Fibroblast of lung (primary cell): ENCODE results near the gene PID1. TPM values are rescaled to one million over a fixed set of nuclear protein-coding genes. Genes with fewer than 3 reads are reported as not detected.

ENCODE experiments used
- DNase-seq, 2 donors: peaks; one replicate each; pipeline versions ENCODE4 v3.0.0 to v3.0.0-alpha.2; 2010; ENCODE audit warnings: low read depth in 2 of 2
- H2AFZ ChIP-seq: 2 replicates; pipeline ENCODE4 v1.5.1; 2012; ENCODE audit warnings: low read length, control low read depth, inconsistent platforms
- H3K27ac ChIP-seq: 2 replicates; pipeline ENCODE4 v1.5.1; 2011; ENCODE audit warnings: low read length, control low read depth; ENCODE audit not compliant: insufficient read depth
- H3K27me3 ChIP-seq: 2 replicates; pipeline ENCODE4 v1.5.1; 2011; ENCODE audit warnings: mild to moderate bottlenecking, low read length; ENCODE audit not compliant: control insufficient read depth, insufficient read depth
- H3K36me3 ChIP-seq: 2 replicates; pipeline ENCODE4 v1.5.1; 2011; ENCODE audit warnings: low read length; ENCODE audit not compliant: control insufficient read depth, insufficient read depth
- H3K4me1 ChIP-seq: 2 replicates; pipeline ENCODE4 v1.5.1; 2011; ENCODE audit warnings: low read length; ENCODE audit not compliant: control insufficient read depth, insufficient read depth; ENCODE audit errors: extremely low read depth
- H3K4me2 ChIP-seq: 2 replicates; pipeline ENCODE4 v1.5.1; 2011; ENCODE audit warnings: low read length, control low read depth; ENCODE audit not compliant: insufficient read depth; ENCODE audit errors: extremely low read depth
- H3K4me3 ChIP-seq, 4 experiments: fragments of 200-600 bp in 1 of 4; sonication (generic) in 1 of 4; replicated peaks in 1 of 4; 2 replicates each; pipeline ENCODE4 v1.5.1; 2011 to 2016; ENCODE audit warnings: low read length in 4 of 4, low read depth in 3 of 4, mild to moderate bottlenecking in 3 of 4, control low read depth in 2 of 4, inconsistent platforms in 1 of 4, mixed read lengths in 1 of 4; ENCODE audit not compliant: insufficient read depth in 1 of 4; ENCODE audit errors: control extremely low read depth in 1 of 4
- H3K79me2 ChIP-seq: 2 replicates; pipeline ENCODE4 v1.5.1; 2012; ENCODE audit warnings: mild to moderate bottlenecking, low read length, inconsistent platforms; ENCODE audit not compliant: control insufficient read depth, insufficient read depth
- H3K9ac ChIP-seq: 2 replicates; pipeline ENCODE4 v1.5.1; 2011; ENCODE audit warnings: mild to moderate bottlenecking, low read length, control low read depth; ENCODE audit not compliant: insufficient read depth
- H3K9me3 ChIP-seq: 2 replicates; pipeline ENCODE4 v1.5.1; 2012; ENCODE audit warnings: low read depth, low read length; ENCODE audit not compliant: control insufficient read depth, insufficient read depth
- H4K20me1 ChIP-seq: 2 replicates; pipeline ENCODE4 v1.5.1; 2011; ENCODE audit warnings: low read length; ENCODE audit not compliant: control insufficient read depth, insufficient read depth; ENCODE audit errors: extremely low read depth
- EZH2 ChIP-seq: IDR thresholded peaks from 2 replicates; pipeline ENCODE4 v1.5.1; 2012; ENCODE audit warnings: low read length, control low read depth, mild to moderate bottlenecking; ENCODE audit errors: missing control alignments
- polyA plus RNA-seq, 2 donors: library from polyadenylated mRNA; depleted of rRNA in 1 of 2; stranded (reverse) in 1 of 2; unstranded in 1 of 2; fragments of >200 nt; gene quantifications; 2 replicates each; pipeline ENCODE4 v1.2.1, GENCODE V29; 2011 to 2012; ENCODE audit warnings: missing spikeins in 1 of 2
- total RNA-seq: library from RNA; depleted of rRNA; stranded (reverse); fragments of >200 nt; gene quantifications from 2 replicates; pipeline ENCODE4 v1.2.1, GENCODE V29; 2014
- TF ChIP-seq, protein P1 (sequence below), 2 donors: IDR thresholded peaks in 1 of 2; conservative IDR thresholded peaks in 1 of 2; 1 replicate in 1 of 2; 2 replicates in 1 of 2; pipeline ENCODE4 v1.5.1; 2011 to 2012; ENCODE audit warnings: low read length in 2 of 2, control low read depth in 1 of 2, inconsistent platforms in 1 of 2, low read depth in 1 of 2, mild to moderate bottlenecking in 1 of 2

Gene PID1
- total and polyA plus RNA-seq, 2 donors (not counting 1 experiment from before 2014, with no cell fraction given): 15.7 to 29.6 TPM

DNA sequence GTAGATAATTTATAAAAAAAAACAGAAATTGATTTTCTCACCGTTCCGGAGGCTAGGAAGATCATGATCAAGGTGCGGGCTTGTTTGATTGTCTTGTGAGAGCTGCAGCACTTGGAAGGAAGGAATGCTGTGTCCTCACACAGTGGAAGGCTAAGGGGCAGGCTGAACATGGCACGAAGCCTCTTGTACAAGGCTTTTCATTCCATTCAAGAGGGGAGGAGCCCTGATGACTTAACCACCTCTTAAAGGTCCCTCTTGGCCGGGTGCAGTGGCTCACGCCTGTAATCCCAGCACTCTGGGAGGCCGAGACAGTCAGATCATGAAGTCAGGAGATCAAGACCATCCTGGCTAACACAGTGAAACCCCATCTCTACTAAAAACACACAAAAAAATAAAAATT lies 39.2 kb downstream of the PID1 start:
- no peak for DNase-seq
- Histone ChIP-seq H3K9ac (no peak overlapping the region), H3K36me3 (no peaks in the 10 kb centered on the region), H3K27me3 (no peaks in the 10 kb centered on the region), H3K4me3 (no peak overlapping the region), H3K4me2 (no peak overlapping the region), H4K20me1 (no peaks in the 10 kb centered on the region), H3K27ac (no peak overlapping the region), H2AFZ (no peak overlapping the region), H3K79me2 (peaks cover 1% of the 10 kb centered on the region), H3K4me1 (no peaks in the 10 kb centered on the region), H3K9me3 (no peaks in the 10 kb centered on the region)
- TF ChIP-seq, protein P1, sequence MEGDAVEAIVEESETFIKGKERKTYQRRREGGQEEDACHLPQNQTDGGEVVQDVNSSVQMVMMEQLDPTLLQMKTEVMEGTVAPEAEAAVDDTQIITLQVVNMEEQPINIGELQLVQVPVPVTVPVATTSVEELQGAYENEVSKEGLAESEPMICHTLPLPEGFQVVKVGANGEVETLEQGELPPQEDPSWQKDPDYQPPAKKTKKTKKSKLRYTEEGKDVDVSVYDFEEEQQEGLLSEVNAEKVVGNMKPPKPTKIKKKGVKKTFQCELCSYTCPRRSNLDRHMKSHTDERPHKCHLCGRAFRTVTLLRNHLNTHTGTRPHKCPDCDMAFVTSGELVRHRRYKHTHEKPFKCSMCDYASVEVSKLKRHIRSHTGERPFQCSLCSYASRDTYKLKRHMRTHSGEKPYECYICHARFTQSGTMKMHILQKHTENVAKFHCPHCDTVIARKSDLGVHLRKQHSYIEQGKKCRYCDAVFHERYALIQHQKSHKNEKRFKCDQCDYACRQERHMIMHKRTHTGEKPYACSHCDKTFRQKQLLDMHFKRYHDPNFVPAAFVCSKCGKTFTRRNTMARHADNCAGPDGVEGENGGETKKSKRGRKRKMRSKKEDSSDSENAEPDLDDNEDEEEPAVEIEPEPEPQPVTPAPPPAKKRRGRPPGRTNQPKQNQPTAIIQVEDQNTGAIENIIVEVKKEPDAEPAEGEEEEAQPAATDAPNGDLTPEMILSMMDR (conservative IDR thresholded peaks at IDR 0.05 in 1 of 2, IDR thresholded peaks at IDR 0.05 in 1 of 2; ENCODE audit: low read depth in 1 of 2, low read length in 2 of 2): no peak

DNA sequence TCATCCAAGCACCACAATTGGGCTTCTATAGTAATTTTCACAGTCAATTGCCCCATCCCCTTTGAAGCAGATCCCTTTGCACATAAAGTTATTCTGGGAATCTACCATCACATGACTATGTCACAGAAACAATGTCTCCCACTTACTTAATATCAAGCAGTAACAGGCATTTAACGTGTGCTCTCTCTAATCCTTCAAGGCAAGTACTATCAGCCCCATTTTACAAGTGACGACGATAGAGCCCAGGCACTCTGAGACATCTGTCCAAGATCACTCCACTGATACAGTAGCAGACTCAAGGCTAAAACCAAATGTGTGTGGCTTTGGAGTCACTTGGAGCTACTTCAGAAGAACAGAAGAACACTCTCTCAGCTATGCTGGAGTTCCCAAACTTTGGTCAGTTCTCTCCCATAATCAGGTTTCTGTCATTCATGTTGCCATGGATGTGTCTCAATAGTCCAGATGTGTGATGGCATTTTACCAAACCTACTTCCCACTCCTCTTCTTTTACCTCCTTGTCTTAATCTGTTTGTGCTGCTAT lies 39.7 kb downstream of the PID1 start:
- H3K36me3 ChIP-seq: no peaks in the 10 kb centered on the region
- no peaks in the 10 kb centered on the region for H4K20me1 ChIP-seq
- H2AFZ ChIP-seq: no peak overlapping the region
- H3K4me1 ChIP-seq: no peaks in the 10 kb centered on the region
- peaks cover 1% of the 10 kb centered on the region for H3K79me2 ChIP-seq
- no peak overlapping the region for H3K4me3 ChIP-seq
- H3K27me3 ChIP-seq: no peaks in the 10 kb centered on the region
- no peak overlapping the region for H3K9ac ChIP-seq
- H3K9me3 ChIP-seq: no peaks in the 10 kb centered on the region
- DNase-seq: no peak
- H3K4me2 ChIP-seq: no peak overlapping the region
- no peak overlapping the region for H3K27ac ChIP-seq
- TF ChIP-seq, protein P1 (conservative IDR thresholded peaks at IDR 0.05 in 1 of 2, IDR thresholded peaks at IDR 0.05 in 1 of 2; ENCODE audit: low read depth in 1 of 2, low read length in 2 of 2): no peak
- TF ChIP-seq EZH2: no peak

DNA sequence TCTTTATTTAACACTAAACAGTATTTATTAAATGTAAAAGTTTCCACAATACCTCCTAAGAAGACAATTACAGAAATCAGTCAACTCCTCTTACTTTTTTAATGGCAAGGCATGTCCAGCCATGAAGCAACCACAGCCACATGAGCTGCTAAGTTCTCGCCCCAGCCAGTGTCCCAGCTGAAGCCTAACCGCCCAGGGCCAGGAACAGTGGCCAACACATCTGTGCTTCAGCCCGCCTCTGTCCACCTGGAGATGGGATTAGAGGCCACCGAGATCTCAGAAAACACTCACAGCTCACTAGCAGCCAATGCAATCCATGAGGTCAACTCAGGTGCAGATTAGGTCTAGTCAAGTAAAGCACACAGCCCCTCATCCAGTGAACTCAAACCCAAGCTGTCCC lies 40.2 kb downstream of the PID1 start:
- Histone ChIP-seq H3K36me3 (no peaks in the 10 kb centered on the region), H3K27me3 (no peaks in the 10 kb centered on the region), H3K9me3 (no peaks in the 10 kb centered on the region), H3K4me1 (no peaks in the 10 kb centered on the region), H3K79me2 (peaks cover 1% of the 10 kb centered on the region), H3K9ac (no peak overlapping the region), H3K4me3 (no peak overlapping the region), H3K4me2 (no peak overlapping the region), H3K27ac (no peak overlapping the region), H2AFZ (no peak overlapping the region), H4K20me1 (no peaks in the 10 kb centered on the region)
- DNase-seq: no peak
- TF ChIP-seq, protein P1 (conservative IDR thresholded peaks at IDR 0.05 in 1 of 2, IDR thresholded peaks at IDR 0.05 in 1 of 2; ENCODE audit: low read depth in 1 of 2, low read length in 2 of 2): no peak
- no peak for TF ChIP-seq EZH2
